GM19099 (cell line): ENCODE results near the gene F11R.
A peak's percentile ranks its signal among the peaks of the same experiment; 100 is the strongest.

Source experiments
- POLR2A ChIP-seq: IDR thresholded peaks from 3 replicates; pipeline ENCODE4 v1.6.1; 2011; ENCODE audit warnings: low read depth; ENCODE audit not compliant: insufficient read length; ENCODE audit errors: extremely low read depth

The F11R gene

GRCh38 chr1:161020509-161021164 lies at the start of gene F11R:
F11R (minus strand) TSS chr1:161021152; CDS start chr1:161021073, 79 bp downstream.
- no peak for TF ChIP-seq POLR2A

GRCh38 chr1:161069731-161070270 lies 48.8 kb upstream of the F11R start, which contains the start of gene ARHGAP30:
ARHGAP30 (minus strand) TSS chr1:161069891; CDS start chr1:161069624, 267 bp downstream.
- peak; percentile 89 for TF ChIP-seq POLR2A

GRCh38 chr1:161069241-161069640 lies 48.3 kb upstream of the F11R start:
- TF ChIP-seq POLR2A = no peak

- peak; percentile 70 for TF ChIP-seq POLR2A
Observed at GRCh38 chr1:161068306-161069234, 47.6 kb upstream of the F11R start.

- TF ChIP-seq POLR2A = no peak
Observed at GRCh38 chr1:161066694-161067093, 45.7 kb upstream of the F11R start.

GRCh38 chr1:161061419-161061818 lies 40.5 kb upstream of the F11R start:
- no peak for TF ChIP-seq POLR2A

- no peak for TF ChIP-seq POLR2A
Observed at GRCh38 chr1:161059293-161059692, 38.3 kb upstream of the F11R start.

- TF ChIP-seq POLR2A = no peak
Observed at GRCh38 chr1:161054805-161055204, 33.9 kb upstream of the F11R start.

- no peak for TF ChIP-seq POLR2A
Observed at GRCh38 chr1:161054232-161054631, 33.3 kb upstream of the F11R start.

- TF ChIP-seq POLR2A = no peak
Observed at GRCh38 chr1:161052899-161053298, 31.9 kb upstream of the F11R start.

- no peak for TF ChIP-seq POLR2A
Observed at GRCh38 chr1:161051219-161051618, 30.3 kb upstream of the F11R start.

- TF ChIP-seq POLR2A = no peak
Observed at GRCh38 chr1:161048949-161049722, 28.2 kb upstream of the F11R start.

GRCh38 chr1:161047436-161048420 lies 26.8 kb upstream of the F11R start:
- peak; percentile 23 for TF ChIP-seq POLR2A
